ENCODE data around the gene APOBEC3G. TPM values are rescaled to one million over a fixed set of nuclear protein-coding genes. Genes with fewer than 3 reads are reported as not detected.

Gene APOBEC3G
- polyA plus RNA-seq, 3 donors = 33.3 to 73.6 (median 64.5) TPM

GRCh38 chr22:39097098-39098020, 20.3 kb downstream of the APOBEC3G start, which contains the start of gene APOBEC3H:
Gene APOBEC3H, plus strand, starts transcription at chr22:39097244. Its CDS starts 3,035 bp downstream, at chr22:39100279.
- Histone ChIP-seq H3K9ac (ENCODE audit: insufficient read depth, low read length, poor library complexity, severe bottlenecking) (peak within 1 kb of the TSS; percentile 8), H3K79me2 (ENCODE audit: insufficient read depth, low read length) (no peaks in the 10 kb centered on the region), H4K20me1 (ENCODE audit: insufficient read depth, low read length) (no peaks in the 10 kb centered on the region), H3K4me3 (replicated peaks in 1 of 3; ENCODE audit: low read depth in 2 of 3, low read length in 3 of 3) (peak within 1 kb of the TSS in 1 of 3 experiments; percentile 2), H3K27me3 (ENCODE audit: control insufficient read depth in 2 of 2, insufficient read depth in 2 of 2, low read length in 2 of 2) (no peaks in the 10 kb centered on the region), H3K9me3 (replicated peaks in 1 of 2; ENCODE audit: control insufficient read depth in 1 of 2, insufficient read depth in 1 of 2, low read length in 2 of 2) (no peaks in the 10 kb centered on the region), H3K4me2 (replicated peaks; ENCODE audit: extremely low read depth, low read length, poor library complexity, severe bottlenecking) (peak within 1 kb of the TSS; percentile 39), H3K36me3 (replicated peaks in 1 of 2; ENCODE audit: control insufficient read depth in 1 of 2, insufficient read depth in 2 of 2, low read length in 2 of 2) (no peaks in the 10 kb centered on the region), H3K27ac (ENCODE audit: low read depth in 1 of 2, low read length in 2 of 2) (no peak within 1 kb of the TSS), H3K4me1 (ENCODE audit: control insufficient read depth in 1 of 2, insufficient read depth in 2 of 2, low read length in 2 of 2) (peaks cover 15 to 18% of the 10 kb centered on the region in 2 donors), H2AFZ (ENCODE audit: insufficient read depth, low read depth, low read length, poor library complexity, severe bottlenecking) (peak within 1 kb of the TSS; percentile 46)
- DNase-seq = peak in 1 of 3 donors; percentile 15
- Mint-ChIP-seq H3K36me3 (no peaks in the 10 kb centered on the region), H3K27ac (peak within 1 kb of the TSS in 4 of 7 donors; percentile 10 to 71 (median 34)), H3K4me3 (peak within 1 kb of the TSS in 1 of 2 donors; percentile 35), H3K27me3 (ENCODE audit: low read depth in 3 of 3) (peaks cover 0 to 3% (median 3%) of the 10 kb centered on the region in 3 donors), H3K9me3 (no peaks in the 10 kb centered on the region), H3K4me1 (peaks cover 20% of the 10 kb centered on the region)
- TF ChIP-seq CTCF (IDR thresholded peaks at IDR 0.05) = no peak
- intact Hi-C loops (cut with micrococcal nuclease) = no loop called here
- WGBS (ENCODE audit: insufficient coverage) = 13% methylated on average over 2 of the region's 9 CpGs

GRCh38 chr22:39098026-39098425, 21.0 kb downstream of the APOBEC3G start:
- intact Hi-C loops (cut with micrococcal nuclease) = no loop called here

More at GRCh38 chr22:39098026-39098425, 21.0 kb downstream of the APOBEC3G start:
- H3K4me1 ChIP-seq (ENCODE audit: control insufficient read depth in 1 of 2, insufficient read depth in 2 of 2, low read length in 2 of 2) = peaks cover 9 to 11% of the 10 kb centered on the region in 2 donors
- H3K79me2 ChIP-seq (ENCODE audit: insufficient read depth, low read length) = no peaks in the 10 kb centered on the region
- no peak overlapping the region for H3K9ac ChIP-seq (ENCODE audit: insufficient read depth, low read length, poor library complexity, severe bottlenecking)
- no peak for TF ChIP-seq CTCF (IDR thresholded peaks at IDR 0.05)
- H3K27ac Mint-ChIP-seq = no peak overlapping the region
- WGBS (ENCODE audit: insufficient coverage) = 100% methylated on average over 1 of the region's 6 CpGs
- H2AFZ ChIP-seq (ENCODE audit: insufficient read depth, low read depth, low read length, poor library complexity, severe bottlenecking) = no peak overlapping the region
- no peaks in the 10 kb centered on the region for H4K20me1 ChIP-seq (ENCODE audit: insufficient read depth, low read length)
- no peaks in the 10 kb centered on the region for H3K36me3 Mint-ChIP-seq
- no peak overlapping the region for H3K4me3 Mint-ChIP-seq
- no peak for DNase-seq
- no peaks in the 10 kb centered on the region for H3K36me3 ChIP-seq (replicated peaks in 1 of 2; ENCODE audit: control insufficient read depth in 1 of 2, insufficient read depth in 2 of 2, low read length in 2 of 2)
- H3K27me3 Mint-ChIP-seq (ENCODE audit: low read depth in 3 of 3) = peaks cover 0 to 3% (median 3%) of the 10 kb centered on the region in 3 donors
- H3K4me3 ChIP-seq (replicated peaks in 1 of 3; ENCODE audit: low read depth in 2 of 3, low read length in 3 of 3) = no peak overlapping the region
- H3K27ac ChIP-seq (ENCODE audit: low read depth in 1 of 2, low read length in 2 of 2) = no peak overlapping the region
- H3K9me3 ChIP-seq (replicated peaks in 1 of 2; ENCODE audit: control insufficient read depth in 1 of 2, insufficient read depth in 1 of 2, low read length in 2 of 2) = no peaks in the 10 kb centered on the region
- H3K4me1 Mint-ChIP-seq = peaks cover 14% of the 10 kb centered on the region
- H3K4me2 ChIP-seq (replicated peaks; ENCODE audit: extremely low read depth, low read length, poor library complexity, severe bottlenecking) = no peak overlapping the region
- H3K9me3 Mint-ChIP-seq = no peaks in the 10 kb centered on the region
- H3K27me3 ChIP-seq (ENCODE audit: control insufficient read depth in 2 of 2, insufficient read depth in 2 of 2, low read length in 2 of 2) = no peaks in the 10 kb centered on the region
